NCI-H1417 (cell line): Measurements from ENCODE around the gene PRKCI.
"Not testable (repeated sequence)": the region's sequence is repeated elsewhere in the genome, so short reads cannot be mapped to it uniquely, and the experiment has no call there.

Experiments
- DNase-seq, 3 experiments: peaks; one replicate each; lab custom pipeline; 2025; lab: John Stamatoyannopoulos, UW

PRKCI gene

GRCh38 chr3:170343859-170344258 is 121.6 kb downstream of the PRKCI start:
- DNase-seq = not testable (repeated sequence)

- no peak for DNase-seq
Observed at GRCh38 chr3:170344971-170345370, 122.7 kb downstream of the PRKCI start.

- no peak for DNase-seq
Observed at GRCh38 chr3:170346481-170347392, 124.5 kb downstream of the PRKCI start.

GRCh38 chr3:170350515-170351413 is 128.5 kb downstream of the PRKCI start:
- DNase-seq = no peak

GRCh38 chr3:170352936-170353335 is 130.7 kb downstream of the PRKCI start:
- DNase-seq = no peak

GRCh38 chr3:170353485-170353884 is 131.3 kb downstream of the PRKCI start:
- no peak for DNase-seq

GRCh38 chr3:170354760-170355159 is 132.5 kb downstream of the PRKCI start:
- no peak for DNase-seq
